Loucy (cell line): ENCODE data around the gene RAD23B.

Experiments used
- H2AFZ ChIP-seq: fragments of 200-600 bp; sonication (generic); 2 replicates; pipeline ENCODE4 v1.6.0; 2016; ENCODE audit warnings: antibody characterized with exemption, mild to moderate bottlenecking, low read length, moderate library complexity
- H3F3A ChIP-seq: fragments of 200-600 bp; 2 replicates; pipeline ENCODE4 v1.6.0; 2016; ENCODE audit warnings: antibody characterized with exemption, low read depth, mild to moderate bottlenecking
- H3K27me3 ChIP-seq: fragments of 200-600 bp; sonication (generic); 2 replicates; pipeline ENCODE4 v1.6.1; 2014; ENCODE audit warnings: low read length, mild to moderate bottlenecking; ENCODE audit not compliant: insufficient read depth, poor library complexity, severe bottlenecking
- H3K36me3 ChIP-seq: fragments of 200-600 bp; sonication (generic); 2 replicates; pipeline ENCODE4 v1.6.1; 2016; ENCODE audit warnings: low read length; ENCODE audit not compliant: insufficient read depth
- H3K4me1 ChIP-seq: fragments of 200-600 bp; sonication (generic); 2 replicates; pipeline ENCODE4 v1.5.1; 2014; ENCODE audit warnings: low read length, mild to moderate bottlenecking; ENCODE audit not compliant: insufficient read depth, poor library complexity, severe bottlenecking
- H3K4me2 ChIP-seq: fragments of 200-600 bp; sonication (generic); 2 replicates; pipeline ENCODE4 v1.6.0; 2014; ENCODE audit warnings: antibody characterized with exemption, low read length, low read depth, mild to moderate bottlenecking; ENCODE audit not compliant: poor library complexity, severe bottlenecking
- H3K4me3 ChIP-seq: fragments of 200-600 bp; sonication (generic); 2 replicates; pipeline ENCODE4 v1.5.1; 2014; ENCODE audit warnings: low read length, mild to moderate bottlenecking, mixed read lengths; ENCODE audit not compliant: poor library complexity, severe bottlenecking
- H3K79me2 ChIP-seq: fragments of 200-600 bp; sonication (generic); 2 replicates; pipeline ENCODE4 v1.6.1; 2014; ENCODE audit warnings: low read length; ENCODE audit not compliant: insufficient read depth
- H3K9ac ChIP-seq: fragments of 200-600 bp; sonication (generic); 2 replicates; pipeline ENCODE4 v1.6.0; 2014; ENCODE audit warnings: mild to moderate bottlenecking, low read depth, low read length, moderate library complexity; ENCODE audit not compliant: poor library complexity, severe bottlenecking
- H3K9me2 ChIP-seq: fragments of 200-600 bp; sonication (generic); replicated peaks from 2 replicates; pipeline ENCODE4 v1.6.1; 2016; ENCODE audit warnings: low read depth, low read length, mixed read lengths
- H3K9me3 ChIP-seq: fragments of 200-600 bp; sonication (generic); 2 replicates; pipeline ENCODE4 v1.6.1; 2014; ENCODE audit warnings: mild to moderate bottlenecking, antibody characterized with exemption, low read length, low read depth; ENCODE audit not compliant: insufficient read depth
- H4K20me1 ChIP-seq: fragments of 200-600 bp; sonication (generic); 2 replicates; pipeline ENCODE4 v1.6.0; 2014; ENCODE audit warnings: antibody characterized with exemption, low read length, mild to moderate bottlenecking; ENCODE audit not compliant: insufficient read depth, poor library complexity, severe bottlenecking
- CTCF ChIP-seq: fragments of 200-600 bp; sonication (generic); conservative IDR thresholded peaks from 2 replicates; pipeline ENCODE4 v1.5.1; 2014; ENCODE audit warnings: mild to moderate bottlenecking, antibody characterized with exemption, low read length
- EZH2phosphoT487 ChIP-seq: fragments of 200-600 bp; IDR thresholded peaks from 2 replicates; pipeline ENCODE4 v1.6.1; 2018; ENCODE audit warnings: antibody characterized with exemption, mild to moderate bottlenecking, moderate library complexity, borderline replicate concordance

Gene RAD23B

GRCh38 chr9:107277801-107278200, 5.3 kb upstream of the RAD23B start:
- Histone ChIP-seq H3K4me3 (no peak overlapping the region), H3K9me2 (no peaks in the 10 kb centered on the region), H3F3A (no peaks in the 10 kb centered on the region), H3K4me2 (no peak overlapping the region), H3K36me3 (no peaks in the 10 kb centered on the region), H3K79me2 (no peaks in the 10 kb centered on the region), H2AFZ (no peak overlapping the region), H3K9me3 (no peaks in the 10 kb centered on the region), H3K9ac (no peak overlapping the region), H3K4me1 (peaks cover 9% of the 10 kb centered on the region), H4K20me1 (no peaks in the 10 kb centered on the region), H3K27me3 (no peaks in the 10 kb centered on the region)
- TF ChIP-seq EZH2phosphoT487 (no peak), CTCF (no peak)

GRCh38 chr9:107279086-107279485, 4.0 kb upstream of the RAD23B start:
- Histone ChIP-seq H3K9me3 (no peaks in the 10 kb centered on the region), H4K20me1 (peaks cover 8% of the 10 kb centered on the region), H2AFZ (no peak overlapping the region), H3K79me2 (peaks cover 9% of the 10 kb centered on the region), H3K9ac (no peak overlapping the region), H3F3A (no peaks in the 10 kb centered on the region), H3K9me2 (no peaks in the 10 kb centered on the region), H3K4me2 (no peak overlapping the region), H3K27me3 (no peaks in the 10 kb centered on the region), H3K36me3 (no peaks in the 10 kb centered on the region), H3K4me3 (no peak overlapping the region), H3K4me1 (peaks cover 9% of the 10 kb centered on the region)
- TF ChIP-seq CTCF (no peak), EZH2phosphoT487 (no peak)

- Histone ChIP-seq H3K9ac (no peak overlapping the region), H3K4me1 (peaks cover 24% of the 10 kb centered on the region), H3K79me2 (peaks cover 24% of the 10 kb centered on the region), H3F3A (no peaks in the 10 kb centered on the region), H3K36me3 (no peaks in the 10 kb centered on the region), H3K4me2 (no peak overlapping the region), H4K20me1 (peaks cover 22% of the 10 kb centered on the region), H3K4me3 (no peak overlapping the region), H3K9me2 (no peaks in the 10 kb centered on the region), H3K27me3 (no peaks in the 10 kb centered on the region), H3K9me3 (no peaks in the 10 kb centered on the region), H2AFZ (no peak overlapping the region)
- TF ChIP-seq EZH2phosphoT487 (no peak), CTCF (no peak)
These were observed 2.5 kb upstream of the RAD23B start for GRCh38 chr9:107280543-107280942.
